HEK293 (cell line): Measurements from ENCODE around the gene FGFR4.

Experiments used
- CTCF ChIA-PET: fragments of 350-600 bp; formaldehyde crosslinking; extraction: SDS; loops from one replicate; lab custom pipeline; 2021; ENCODE audit warnings: antibody characterized with exemption; lab: Yijun Ruan, JAX
- POLR2A ChIA-PET: fragments of 300-600 bp; formaldehyde crosslinking; extraction: SDS; loops from one replicate; lab custom pipeline; 2020; ENCODE audit warnings: antibody characterized with exemption, inconsistent platforms; lab: Yijun Ruan, JAX
- H3K27ac ChIP-seq: fragments of 200-500 bp; sonication (Bioruptor generic); 2 replicates; pipeline ENCODE4 v1.5.1; 2014; ENCODE audit warnings: low read depth, low read length, control low read depth, inconsistent platforms; ENCODE audit errors: extremely low read depth
- H3K36me3 ChIP-seq, 2 experiments: fragments of 200-500 bp in 1 of 2; sonication (Bioruptor generic) in 1 of 2; 1 replicate in 1 of 2; 2 replicates in 1 of 2; pipeline ENCODE4 v1.5.1; 2014 to 2017; ENCODE audit warnings: inconsistent platforms in 2 of 2, low read length in 2 of 2; ENCODE audit not compliant: control insufficient read depth in 2 of 2, insufficient read depth in 1 of 2
- H3K4me1 ChIP-seq: fragments of 200-500 bp; sonication (Bioruptor generic); 2 replicates; pipeline ENCODE4 v1.5.1; 2014; ENCODE audit warnings: mild to moderate bottlenecking, low read length, inconsistent platforms; ENCODE audit not compliant: control insufficient read depth, insufficient read depth
- H3K4me3 ChIP-seq: 2 replicates; pipeline ENCODE4 v1.5.1; 2011; ENCODE audit warnings: low read depth, mild to moderate bottlenecking, control low read depth, low read length, moderate library complexity
- H3K9me3 ChIP-seq: fragments of 200-500 bp; sonication (Bioruptor generic); 2 replicates; pipeline ENCODE4 v1.5.1; 2014; ENCODE audit warnings: low read depth, low read length, inconsistent platforms; ENCODE audit not compliant: control insufficient read depth, insufficient read depth
- KLF16 ChIP-seq: fragments of 450-650 bp; formaldehyde crosslinking; IDR thresholded peaks from 2 replicates; pipeline ENCODE4 v1.5.1; 2017; ENCODE audit warnings: missing biosample characterization, missing genetic modification characterization
- REPIN1 ChIP-seq: fragments of 450-650 bp; formaldehyde crosslinking; IDR thresholded peaks from 2 replicates; pipeline ENCODE4 v1.5.1; 2017; ENCODE audit warnings: missing biosample characterization, missing genetic modification characterization, low read depth
- ZFP37 ChIP-seq: fragments of 450-650 bp; formaldehyde crosslinking; IDR thresholded peaks from 2 replicates; pipeline ENCODE4 v1.5.1; 2016; ENCODE audit warnings: missing biosample characterization, missing genetic modification characterization
- ZNF2 ChIP-seq: fragments of 450-650 bp; formaldehyde crosslinking; IDR thresholded peaks from 2 replicates; pipeline ENCODE4 v1.5.1; 2016; ENCODE audit warnings: missing biosample characterization, missing genetic modification characterization
- ZNF266 ChIP-seq: fragments of 450-650 bp; formaldehyde crosslinking; IDR thresholded peaks from 2 replicates; pipeline ENCODE4 v1.5.1; 2016; ENCODE audit warnings: missing biosample characterization, missing genetic modification characterization, low read depth
- ZNF366 ChIP-seq: fragments of 450-650 bp; formaldehyde crosslinking; conservative IDR thresholded peaks from 2 replicates; pipeline ENCODE4 v1.5.1; 2016; ENCODE audit warnings: missing biosample characterization, missing genetic modification characterization
- ZNF433 ChIP-seq: fragments of 450-650 bp; formaldehyde crosslinking; IDR thresholded peaks from 2 replicates; pipeline ENCODE4 v1.5.1; 2016; ENCODE audit warnings: missing biosample characterization, missing genetic modification characterization, low read depth
- ZNF521 ChIP-seq: fragments of 450-650 bp; formaldehyde crosslinking; IDR thresholded peaks from 2 replicates; pipeline ENCODE4 v1.5.1; 2017; ENCODE audit warnings: missing biosample characterization, mild to moderate bottlenecking, missing genetic modification characterization
- ZNF529 ChIP-seq: fragments of 450-650 bp; formaldehyde crosslinking; IDR thresholded peaks from 2 replicates; pipeline ENCODE4 v1.5.1; 2017; ENCODE audit warnings: missing genetic modification characterization, missing biosample characterization; ENCODE audit not compliant: insufficient replicate concordance
- ZNF677 ChIP-seq: fragments of 450-650 bp; IDR thresholded peaks from 2 replicates; pipeline ENCODE4 v1.5.0; 2018; ENCODE audit warnings: missing biosample characterization, mild to moderate bottlenecking, missing genetic modification characterization, moderate library complexity
- ZSCAN23 ChIP-seq: fragments of 450-650 bp; formaldehyde crosslinking; IDR thresholded peaks from 2 replicates; pipeline ENCODE4 v1.5.1; 2016; ENCODE audit warnings: missing biosample characterization, missing genetic modification characterization
- TF ChIP-seq, protein P1 (sequence below): fragments of 450-650 bp; IDR thresholded peaks from 2 replicates; pipeline ENCODE4 v1.5.1; 2018; ENCODE audit warnings: missing biosample characterization, missing genetic modification characterization
- TF ChIP-seq, protein P2 (sequence below): fragments of 450-650 bp; formaldehyde crosslinking; conservative IDR thresholded peaks from 2 replicates; pipeline ENCODE4 v1.5.1; 2016; ENCODE audit warnings: low read depth, missing biosample characterization, missing genetic modification characterization
- TF ChIP-seq, protein P3 (sequence below): fragments of 450-650 bp; formaldehyde crosslinking; IDR thresholded peaks from 2 replicates; pipeline ENCODE4 v1.5.1; 2016; ENCODE audit warnings: missing biosample characterization, missing genetic modification characterization
- TF ChIP-seq, protein P4 (sequence below): IDR thresholded peaks from 2 replicates; pipeline ENCODE4 v1.6.1; 2011; ENCODE audit warnings: mild to moderate bottlenecking, low read depth, low read length, borderline replicate concordance
- TF ChIP-seq, protein P5 (sequence below): fragments of 450-650 bp; formaldehyde crosslinking; IDR thresholded peaks from 2 replicates; pipeline ENCODE4 v1.5.1; 2016; ENCODE audit warnings: missing biosample characterization, missing genetic modification characterization

FGFR4 gene

DNA sequence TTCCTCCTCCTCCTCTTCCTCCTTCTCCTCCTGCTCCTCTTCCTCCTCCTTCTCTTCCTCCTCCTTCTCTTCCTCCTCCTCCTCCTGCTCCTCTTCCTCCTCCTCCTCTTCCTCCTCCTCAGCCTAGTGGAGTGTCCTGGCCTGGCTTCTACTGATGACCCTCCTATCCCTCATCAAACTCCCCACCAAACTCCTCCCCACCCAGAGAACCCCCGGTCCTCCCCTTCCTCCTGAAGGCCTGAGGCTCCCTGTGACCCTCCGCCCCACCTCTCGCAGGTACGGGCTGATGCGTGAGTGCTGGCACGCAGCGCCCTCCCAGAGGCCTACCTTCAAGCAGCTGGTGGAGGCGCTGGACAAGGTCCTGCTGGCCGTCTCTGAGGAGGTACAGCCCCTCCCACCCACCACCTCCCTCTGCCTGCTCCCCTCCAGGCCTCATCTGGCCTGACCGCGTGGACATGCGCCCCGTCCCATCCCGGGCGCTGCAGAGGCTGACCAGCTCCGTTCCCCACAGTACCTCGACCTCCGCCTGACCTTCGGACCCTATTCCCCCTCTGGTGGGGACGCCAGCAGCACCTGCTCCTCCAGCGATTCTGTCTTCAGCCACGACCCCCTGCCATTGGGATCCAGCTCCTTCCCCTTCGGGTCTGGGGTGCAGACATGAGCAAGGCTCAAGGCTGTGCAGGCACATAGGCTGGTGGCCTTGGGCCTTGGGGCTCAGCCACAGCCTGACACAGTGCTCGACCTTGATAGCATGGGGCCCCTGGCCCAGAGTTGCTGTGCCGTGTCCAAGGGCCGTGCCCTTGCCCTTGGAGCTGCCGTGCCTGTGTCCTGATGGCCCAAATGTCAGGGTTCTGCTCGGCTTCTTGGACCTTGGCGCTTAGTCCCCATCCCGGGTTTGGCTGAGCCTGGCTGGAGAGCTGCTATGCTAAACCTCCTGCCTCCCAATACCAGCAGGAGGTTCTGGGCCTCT lies 10.6 kb downstream of the FGFR4 start:
- H3K4me3 ChIP-seq = no peak overlapping the region
- POLR2A ChIA-PET = interaction anchor here (0.7 kb wide), 1 partner anchor 218 kb away, joined by 4 read pairs; no protein-coding TSS in a partner anchor
- no peaks in the 10 kb centered on the region for H3K9me3 ChIP-seq
- H3K4me1 ChIP-seq = no peaks in the 10 kb centered on the region
- peaks cover 0 to 3% of the 10 kb centered on the region in 2 experiments; a peak in 1 of 3 replicates for H3K36me3 ChIP-seq
- no peak overlapping the region for H3K27ac ChIP-seq
- TF ChIP-seq, protein P1, sequence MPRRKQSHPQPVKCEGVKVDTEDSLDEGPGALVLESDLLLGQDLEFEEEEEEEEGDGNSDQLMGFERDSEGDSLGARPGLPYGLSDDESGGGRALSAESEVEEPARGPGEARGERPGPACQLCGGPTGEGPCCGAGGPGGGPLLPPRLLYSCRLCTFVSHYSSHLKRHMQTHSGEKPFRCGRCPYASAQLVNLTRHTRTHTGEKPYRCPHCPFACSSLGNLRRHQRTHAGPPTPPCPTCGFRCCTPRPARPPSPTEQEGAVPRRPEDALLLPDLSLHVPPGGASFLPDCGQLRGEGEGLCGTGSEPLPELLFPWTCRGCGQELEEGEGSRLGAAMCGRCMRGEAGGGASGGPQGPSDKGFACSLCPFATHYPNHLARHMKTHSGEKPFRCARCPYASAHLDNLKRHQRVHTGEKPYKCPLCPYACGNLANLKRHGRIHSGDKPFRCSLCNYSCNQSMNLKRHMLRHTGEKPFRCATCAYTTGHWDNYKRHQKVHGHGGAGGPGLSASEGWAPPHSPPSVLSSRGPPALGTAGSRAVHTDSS (tag by site-specific recombination) = peak; percentile 61
- TF ChIP-seq ZNF2 = no peak
- TF ChIP-seq, all 188 proteins: peak for 1
- CTCF ChIA-PET = interaction anchor here (0.5 to 3.2 kb wide), 5 partner anchors 11 to 736 kb away, joined by 3 to 17 read pairs (median 4); partner anchors contain the start of gene FGFR4

DNA sequence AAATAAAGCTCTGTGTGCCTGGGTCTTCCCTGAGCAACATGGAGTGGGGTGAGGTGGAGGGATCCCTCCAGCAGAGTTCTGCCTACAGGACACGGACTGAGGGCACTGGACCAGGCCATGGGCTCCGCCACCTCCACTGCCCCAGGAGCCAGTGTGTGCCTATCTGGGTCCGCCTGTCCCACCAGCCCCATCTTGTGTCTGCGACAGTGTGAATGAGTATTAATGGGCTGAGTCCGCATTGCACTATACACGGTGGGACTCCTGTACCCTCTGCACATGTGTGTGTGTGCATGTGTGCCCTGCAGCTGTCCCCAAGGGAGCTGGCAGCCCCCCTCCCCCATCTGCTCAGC lies 11.4 kb downstream of the FGFR4 start:
- POLR2A ChIA-PET = no interaction called here
- CTCF ChIA-PET = interaction anchor here (1.0 to 3.2 kb wide), 3 partner anchors 12 to 211 kb away, joined by 3 to 17 read pairs (median 6); partner anchors contain the start of gene FGFR4
- H3K27ac ChIP-seq = no peak overlapping the region
- no peaks in the 10 kb centered on the region for H3K9me3 ChIP-seq
- no peak overlapping the region for H3K4me3 ChIP-seq
- no peaks in the 10 kb centered on the region for H3K4me1 ChIP-seq
- no peaks in the 10 kb centered on the region for H3K36me3 ChIP-seq
- TF ChIP-seq ZNF266 (tag by site-specific recombination) = no peak
- TF ChIP-seq, protein P2, sequence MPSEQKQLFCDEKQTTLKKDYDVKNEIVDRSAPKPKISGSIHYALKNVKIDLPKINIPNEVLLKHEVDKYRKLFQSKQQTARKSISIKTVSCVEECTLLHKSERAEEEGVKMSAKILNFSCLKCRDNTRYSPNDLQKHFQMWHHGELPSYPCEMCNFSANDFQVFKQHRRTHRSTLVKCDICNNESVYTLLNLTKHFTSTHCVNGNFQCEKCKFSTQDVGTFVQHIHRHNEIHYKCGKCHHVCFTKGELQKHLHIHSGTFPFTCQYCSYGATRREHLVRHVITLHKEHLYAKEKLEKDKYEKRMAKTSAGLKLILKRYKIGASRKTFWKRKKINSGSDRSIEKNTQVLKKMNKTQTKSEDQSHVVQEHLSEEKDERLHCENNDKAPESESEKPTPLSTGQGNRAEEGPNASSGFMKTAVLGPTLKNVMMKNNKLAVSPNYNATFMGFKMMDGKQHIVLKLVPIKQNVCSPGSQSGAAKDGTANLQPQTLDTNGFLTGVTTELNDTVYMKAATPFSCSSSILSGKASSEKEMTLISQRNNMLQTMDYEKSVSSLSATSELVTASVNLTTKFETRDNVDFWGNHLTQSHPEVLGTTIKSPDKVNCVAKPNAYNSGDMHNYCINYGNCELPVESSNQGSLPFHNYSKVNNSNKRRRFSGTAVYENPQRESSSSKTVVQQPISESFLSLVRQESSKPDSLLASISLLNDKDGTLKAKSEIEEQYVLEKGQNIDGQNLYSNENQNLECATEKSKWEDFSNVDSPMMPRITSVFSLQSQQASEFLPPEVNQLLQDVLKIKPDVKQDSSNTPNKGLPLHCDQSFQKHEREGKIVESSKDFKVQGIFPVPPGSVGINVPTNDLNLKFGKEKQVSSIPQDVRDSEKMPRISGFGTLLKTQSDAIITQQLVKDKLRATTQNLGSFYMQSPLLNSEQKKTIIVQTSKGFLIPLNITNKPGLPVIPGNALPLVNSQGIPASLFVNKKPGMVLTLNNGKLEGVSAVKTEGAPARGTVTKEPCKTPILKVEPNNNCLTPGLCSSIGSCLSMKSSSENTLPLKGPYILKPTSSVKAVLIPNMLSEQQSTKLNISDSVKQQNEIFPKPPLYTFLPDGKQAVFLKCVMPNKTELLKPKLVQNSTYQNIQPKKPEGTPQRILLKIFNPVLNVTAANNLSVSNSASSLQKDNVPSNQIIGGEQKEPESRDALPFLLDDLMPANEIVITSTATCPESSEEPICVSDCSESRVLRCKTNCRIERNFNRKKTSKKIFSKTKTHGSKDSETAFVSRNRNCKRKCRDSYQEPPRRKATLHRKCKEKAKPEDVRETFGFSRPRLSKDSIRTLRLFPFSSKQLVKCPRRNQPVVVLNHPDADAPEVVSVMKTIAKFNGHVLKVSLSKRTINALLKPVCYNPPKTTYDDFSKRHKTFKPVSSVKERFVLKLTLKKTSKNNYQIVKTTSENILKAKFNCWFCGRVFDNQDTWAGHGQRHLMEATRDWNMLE (tag by site-specific recombination) = no peak
- TF ChIP-seq, protein P3, sequence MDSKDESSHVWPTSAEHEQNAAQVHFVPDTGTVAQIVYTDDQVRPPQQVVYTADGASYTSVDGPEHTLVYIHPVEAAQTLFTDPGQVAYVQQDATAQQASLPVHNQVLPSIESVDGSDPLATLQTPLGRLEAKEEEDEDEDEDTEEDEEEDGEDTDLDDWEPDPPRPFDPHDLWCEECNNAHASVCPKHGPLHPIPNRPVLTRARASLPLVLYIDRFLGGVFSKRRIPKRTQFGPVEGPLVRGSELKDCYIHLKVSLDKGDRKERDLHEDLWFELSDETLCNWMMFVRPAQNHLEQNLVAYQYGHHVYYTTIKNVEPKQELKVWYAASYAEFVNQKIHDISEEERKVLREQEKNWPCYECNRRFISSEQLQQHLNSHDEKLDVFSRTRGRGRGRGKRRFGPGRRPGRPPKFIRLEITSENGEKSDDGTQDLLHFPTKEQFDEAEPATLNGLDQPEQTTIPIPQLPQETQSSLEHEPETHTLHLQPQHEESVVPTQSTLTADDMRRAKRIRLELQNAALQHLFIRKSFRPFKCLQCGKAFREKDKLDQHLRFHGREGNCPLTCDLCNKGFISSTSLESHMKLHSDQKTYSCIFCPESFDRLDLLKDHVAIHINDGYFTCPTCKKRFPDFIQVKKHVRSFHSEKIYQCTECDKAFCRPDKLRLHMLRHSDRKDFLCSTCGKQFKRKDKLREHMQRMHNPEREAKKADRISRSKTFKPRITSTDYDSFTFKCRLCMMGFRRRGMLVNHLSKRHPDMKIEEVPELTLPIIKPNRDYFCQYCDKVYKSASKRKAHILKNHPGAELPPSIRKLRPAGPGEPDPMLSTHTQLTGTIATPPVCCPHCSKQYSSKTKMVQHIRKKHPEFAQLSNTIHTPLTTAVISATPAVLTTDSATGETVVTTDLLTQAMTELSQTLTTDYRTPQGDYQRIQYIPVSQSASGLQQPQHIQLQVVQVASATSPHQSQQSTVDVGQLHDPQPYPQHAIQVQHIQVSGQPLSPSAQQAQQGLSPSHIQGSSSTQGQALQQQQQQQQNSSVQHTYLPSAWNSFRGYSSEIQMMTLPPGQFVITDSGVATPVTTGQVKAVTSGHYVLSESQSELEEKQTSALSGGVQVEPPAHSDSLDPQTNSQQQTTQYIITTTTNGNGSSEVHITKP (tag by site-specific recombination) = no peak
- TF ChIP-seq REPIN1 = no peak
- TF ChIP-seq ZNF529 (tag by site-specific recombination) = no peak
- TF ChIP-seq ZNF366 (tag by site-specific recombination) = no peak
- TF ChIP-seq ZNF677 (tag by site-specific recombination) = no peak
- no peak for TF ChIP-seq KLF16
- TF ChIP-seq ZNF521 = no peak
- TF ChIP-seq, protein P4, sequence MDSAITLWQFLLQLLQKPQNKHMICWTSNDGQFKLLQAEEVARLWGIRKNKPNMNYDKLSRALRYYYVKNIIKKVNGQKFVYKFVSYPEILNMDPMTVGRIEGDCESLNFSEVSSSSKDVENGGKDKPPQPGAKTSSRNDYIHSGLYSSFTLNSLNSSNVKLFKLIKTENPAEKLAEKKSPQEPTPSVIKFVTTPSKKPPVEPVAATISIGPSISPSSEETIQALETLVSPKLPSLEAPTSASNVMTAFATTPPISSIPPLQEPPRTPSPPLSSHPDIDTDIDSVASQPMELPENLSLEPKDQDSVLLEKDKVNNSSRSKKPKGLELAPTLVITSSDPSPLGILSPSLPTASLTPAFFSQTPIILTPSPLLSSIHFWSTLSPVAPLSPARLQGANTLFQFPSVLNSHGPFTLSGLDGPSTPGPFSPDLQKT = no peak
- no peak for TF ChIP-seq ZSCAN23 (tag by site-specific recombination)
- TF ChIP-seq ZFP37 (tag by site-specific recombination) = no peak
- TF ChIP-seq ZNF433 = no peak
- TF ChIP-seq, protein P5, sequence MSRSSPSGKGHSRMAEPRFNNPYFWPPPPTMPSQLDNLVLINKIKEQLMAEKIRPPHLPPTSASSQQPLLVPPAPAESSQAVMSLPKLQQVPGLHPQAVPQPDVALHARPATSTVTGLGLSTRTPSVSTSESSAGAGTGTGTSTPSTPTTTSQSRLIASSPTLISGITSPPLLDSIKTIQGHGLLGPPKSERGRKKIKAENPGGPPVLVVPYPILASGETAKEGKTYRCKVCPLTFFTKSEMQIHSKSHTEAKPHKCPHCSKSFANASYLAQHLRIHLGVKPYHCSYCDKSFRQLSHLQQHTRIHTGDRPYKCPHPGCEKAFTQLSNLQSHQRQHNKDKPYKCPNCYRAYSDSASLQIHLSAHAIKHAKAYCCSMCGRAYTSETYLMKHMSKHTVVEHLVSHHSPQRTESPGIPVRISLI (tag by site-specific recombination) = no peak
